MM.1S (cell line): ENCODE data around the gene NSD1.

Experiments
- EZH2 ChIP-seq: fragments of 300-600 bp; sonication (generic); optimal IDR thresholded peaks from 2 replicates; pipeline ENCODE3; 2017; ENCODE audit warnings: low read depth, mild to moderate bottlenecking, antibody characterized with exemption, low read length, mixed read lengths
- EZH2phosphoT487 ChIP-seq: fragments of 300-600 bp; sonication (generic); IDR thresholded peaks from 2 replicates; pipeline ENCODE4 v1.6.1; 2018; ENCODE audit warnings: antibody characterized with exemption, low read length
- TF ChIP-seq, protein P1 (sequence below): fragments of 300-600 bp; sonication (generic); IDR thresholded peaks from 2 replicates; pipeline ENCODE4 v1.5.1; 2016; ENCODE audit warnings: antibody characterized with exemption, low read length, mixed read lengths

DNA sequence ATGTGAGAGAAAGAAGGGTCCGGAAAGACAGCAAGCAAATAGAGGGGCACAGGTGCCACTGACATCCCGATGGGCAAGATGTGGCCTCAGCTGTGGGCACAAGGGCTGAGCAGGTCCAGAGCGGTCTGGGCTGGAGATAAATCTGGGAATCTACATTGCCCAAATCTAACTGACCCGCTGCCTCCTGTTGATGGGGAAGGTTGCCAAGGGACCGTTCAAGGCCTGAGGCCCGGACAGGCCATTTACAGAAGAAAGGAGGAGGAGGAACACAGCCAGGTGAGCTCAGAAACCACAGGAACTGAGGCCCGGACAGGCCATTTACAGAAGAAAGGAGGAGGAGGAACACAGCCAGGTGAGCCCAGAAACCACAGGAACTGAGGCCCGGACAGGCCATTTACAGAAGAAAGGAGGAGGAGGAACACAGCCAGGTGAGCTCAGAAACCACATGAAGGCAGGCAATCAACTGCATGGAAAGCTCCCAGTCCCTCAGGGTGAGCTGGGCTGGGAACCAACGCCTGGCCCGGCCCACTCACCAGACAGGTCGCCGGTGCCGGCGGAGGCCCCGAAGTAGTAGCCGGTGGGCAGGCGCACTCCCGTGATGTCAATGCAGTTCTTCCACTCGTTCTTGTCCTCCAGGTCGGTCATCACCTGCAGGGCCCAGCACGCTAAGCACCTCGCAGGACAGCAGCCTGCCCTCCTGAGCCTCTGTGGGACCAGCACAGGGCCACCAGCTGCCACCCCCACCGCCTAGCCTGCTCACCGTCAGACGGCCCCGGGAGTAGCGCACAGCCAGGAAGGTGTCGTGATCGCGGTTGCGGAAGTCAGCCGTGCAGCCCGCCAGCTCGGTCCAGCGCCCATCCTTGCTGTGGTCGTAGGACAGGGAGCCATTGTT lies 203.3 kb downstream of the NSD1 start:
- TF ChIP-seq, protein P1, sequence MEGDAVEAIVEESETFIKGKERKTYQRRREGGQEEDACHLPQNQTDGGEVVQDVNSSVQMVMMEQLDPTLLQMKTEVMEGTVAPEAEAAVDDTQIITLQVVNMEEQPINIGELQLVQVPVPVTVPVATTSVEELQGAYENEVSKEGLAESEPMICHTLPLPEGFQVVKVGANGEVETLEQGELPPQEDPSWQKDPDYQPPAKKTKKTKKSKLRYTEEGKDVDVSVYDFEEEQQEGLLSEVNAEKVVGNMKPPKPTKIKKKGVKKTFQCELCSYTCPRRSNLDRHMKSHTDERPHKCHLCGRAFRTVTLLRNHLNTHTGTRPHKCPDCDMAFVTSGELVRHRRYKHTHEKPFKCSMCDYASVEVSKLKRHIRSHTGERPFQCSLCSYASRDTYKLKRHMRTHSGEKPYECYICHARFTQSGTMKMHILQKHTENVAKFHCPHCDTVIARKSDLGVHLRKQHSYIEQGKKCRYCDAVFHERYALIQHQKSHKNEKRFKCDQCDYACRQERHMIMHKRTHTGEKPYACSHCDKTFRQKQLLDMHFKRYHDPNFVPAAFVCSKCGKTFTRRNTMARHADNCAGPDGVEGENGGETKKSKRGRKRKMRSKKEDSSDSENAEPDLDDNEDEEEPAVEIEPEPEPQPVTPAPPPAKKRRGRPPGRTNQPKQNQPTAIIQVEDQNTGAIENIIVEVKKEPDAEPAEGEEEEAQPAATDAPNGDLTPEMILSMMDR = no peak
- TF ChIP-seq EZH2 = no peak
- TF ChIP-seq EZH2phosphoT487 = no peak
